Mesothelial cell of epicardium (in vitro differentiated cells): ENCODE data around the gene SLCO4A1. TPM values are rescaled to one million over a fixed set of nuclear protein-coding genes. Genes with fewer than 3 reads are reported as not detected.

Experiments
- DNase-seq, 2 experiments: peaks; one replicate each; pipeline ENCODE4 v3.0.0; 2021; ENCODE audit warnings: low spot score in 2 of 2; ENCODE audit not compliant: unreplicated experiment in 2 of 2
- H3K27ac Mint-ChIP-seq: 2 replicates; pipeline ENCODE4 v1.8.0; 2021; ENCODE audit warnings: mixed read lengths
- H3K27me3 Mint-ChIP-seq: 2 replicates; pipeline ENCODE4 v1.8.0; 2021; ENCODE audit warnings: low read depth, mixed read lengths
- H3K36me3 Mint-ChIP-seq: 2 replicates; pipeline ENCODE4 v1.8.0; 2021; ENCODE audit warnings: mixed read lengths
- H3K4me1 Mint-ChIP-seq: 2 replicates; pipeline ENCODE4 v1.8.0; 2021; ENCODE audit warnings: mixed read lengths
- H3K4me3 Mint-ChIP-seq: 2 replicates; pipeline ENCODE4 v1.8.0; 2021; ENCODE audit warnings: mild to moderate bottlenecking, moderate library complexity, mixed read lengths
- H3K9me3 Mint-ChIP-seq: 2 replicates; pipeline ENCODE4 v1.8.0; 2021; ENCODE audit warnings: mixed read lengths
- total RNA-seq: library from RNA; stranded (reverse); gene quantifications from 3 replicates; pipeline ENCODE4 v1.2.1, GENCODE V29; 2021
- TF ChIP-seq, protein P1 (sequence below): fragments of 200-600 bp; sonication (generic); IDR thresholded peaks from one replicate; pipeline ENCODE4 v1.5.0; 2021; ENCODE audit warnings: antibody characterized with exemption; ENCODE audit not compliant: unreplicated experiment

SLCO4A1 gene
- total RNA-seq, 1 donor from 2014 or later = 3.7 TPM

DNA sequence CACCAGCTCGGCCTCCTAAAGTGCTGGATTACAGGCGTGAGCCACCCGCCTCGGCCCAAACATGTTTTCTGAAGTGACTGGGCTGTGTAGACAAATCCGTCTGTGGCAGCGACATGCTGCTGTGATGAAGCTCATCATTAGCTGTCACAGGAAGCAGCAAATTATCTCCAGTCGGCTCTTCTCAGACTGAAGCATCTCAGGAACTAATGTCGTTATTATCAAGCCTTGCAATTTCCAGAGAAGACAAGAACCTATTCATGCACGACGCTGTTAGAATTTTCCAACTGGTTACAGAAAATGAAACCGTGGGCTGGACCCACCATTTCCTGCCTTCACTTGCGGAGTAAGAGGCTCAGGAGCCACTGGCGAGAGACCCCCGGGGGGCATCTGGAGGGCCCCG lies 49.2 kb downstream of the SLCO4A1 start:
- TF ChIP-seq, protein P1, sequence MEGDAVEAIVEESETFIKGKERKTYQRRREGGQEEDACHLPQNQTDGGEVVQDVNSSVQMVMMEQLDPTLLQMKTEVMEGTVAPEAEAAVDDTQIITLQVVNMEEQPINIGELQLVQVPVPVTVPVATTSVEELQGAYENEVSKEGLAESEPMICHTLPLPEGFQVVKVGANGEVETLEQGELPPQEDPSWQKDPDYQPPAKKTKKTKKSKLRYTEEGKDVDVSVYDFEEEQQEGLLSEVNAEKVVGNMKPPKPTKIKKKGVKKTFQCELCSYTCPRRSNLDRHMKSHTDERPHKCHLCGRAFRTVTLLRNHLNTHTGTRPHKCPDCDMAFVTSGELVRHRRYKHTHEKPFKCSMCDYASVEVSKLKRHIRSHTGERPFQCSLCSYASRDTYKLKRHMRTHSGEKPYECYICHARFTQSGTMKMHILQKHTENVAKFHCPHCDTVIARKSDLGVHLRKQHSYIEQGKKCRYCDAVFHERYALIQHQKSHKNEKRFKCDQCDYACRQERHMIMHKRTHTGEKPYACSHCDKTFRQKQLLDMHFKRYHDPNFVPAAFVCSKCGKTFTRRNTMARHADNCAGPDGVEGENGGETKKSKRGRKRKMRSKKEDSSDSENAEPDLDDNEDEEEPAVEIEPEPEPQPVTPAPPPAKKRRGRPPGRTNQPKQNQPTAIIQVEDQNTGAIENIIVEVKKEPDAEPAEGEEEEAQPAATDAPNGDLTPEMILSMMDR = no peak
- H3K4me1 Mint-ChIP-seq = peaks cover 12% of the 10 kb centered on the region
- no peaks in the 10 kb centered on the region for H3K36me3 Mint-ChIP-seq
- no peak overlapping the region for H3K4me3 Mint-ChIP-seq
- no peak overlapping the region for H3K27ac Mint-ChIP-seq
- no peaks in the 10 kb centered on the region for H3K9me3 Mint-ChIP-seq
- peaks cover 27% of the 10 kb centered on the region for H3K27me3 Mint-ChIP-seq
- DNase-seq = no peak

DNA sequence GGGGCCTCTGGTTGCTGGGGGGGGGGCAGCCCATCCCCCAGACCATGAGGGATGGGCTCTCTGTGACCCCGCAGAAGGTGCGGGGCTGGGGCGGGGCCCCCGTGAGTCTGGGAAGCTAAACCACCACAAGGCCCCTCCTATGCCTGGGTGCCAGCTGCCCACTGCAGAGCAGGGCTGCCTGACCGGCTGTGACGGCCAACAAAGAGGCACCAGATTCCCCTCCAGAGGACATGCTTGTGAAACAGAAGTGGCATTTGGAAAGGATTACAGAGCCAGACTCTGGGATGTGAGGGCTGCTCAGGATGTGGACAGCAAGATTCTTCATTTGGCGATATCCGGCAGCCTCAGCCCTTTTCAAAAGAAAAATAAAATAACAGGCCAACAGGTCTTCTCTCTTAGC lies 49.9 kb downstream of the SLCO4A1 start:
- TF ChIP-seq, protein P1 = no peak
- H3K4me1 Mint-ChIP-seq = peaks cover 10% of the 10 kb centered on the region
- H3K4me3 Mint-ChIP-seq = no peak overlapping the region
- DNase-seq = no peak
- H3K27ac Mint-ChIP-seq = no peak overlapping the region
- peaks cover 29% of the 10 kb centered on the region for H3K27me3 Mint-ChIP-seq
- H3K9me3 Mint-ChIP-seq = no peaks in the 10 kb centered on the region
- H3K36me3 Mint-ChIP-seq = no peaks in the 10 kb centered on the region

DNA sequence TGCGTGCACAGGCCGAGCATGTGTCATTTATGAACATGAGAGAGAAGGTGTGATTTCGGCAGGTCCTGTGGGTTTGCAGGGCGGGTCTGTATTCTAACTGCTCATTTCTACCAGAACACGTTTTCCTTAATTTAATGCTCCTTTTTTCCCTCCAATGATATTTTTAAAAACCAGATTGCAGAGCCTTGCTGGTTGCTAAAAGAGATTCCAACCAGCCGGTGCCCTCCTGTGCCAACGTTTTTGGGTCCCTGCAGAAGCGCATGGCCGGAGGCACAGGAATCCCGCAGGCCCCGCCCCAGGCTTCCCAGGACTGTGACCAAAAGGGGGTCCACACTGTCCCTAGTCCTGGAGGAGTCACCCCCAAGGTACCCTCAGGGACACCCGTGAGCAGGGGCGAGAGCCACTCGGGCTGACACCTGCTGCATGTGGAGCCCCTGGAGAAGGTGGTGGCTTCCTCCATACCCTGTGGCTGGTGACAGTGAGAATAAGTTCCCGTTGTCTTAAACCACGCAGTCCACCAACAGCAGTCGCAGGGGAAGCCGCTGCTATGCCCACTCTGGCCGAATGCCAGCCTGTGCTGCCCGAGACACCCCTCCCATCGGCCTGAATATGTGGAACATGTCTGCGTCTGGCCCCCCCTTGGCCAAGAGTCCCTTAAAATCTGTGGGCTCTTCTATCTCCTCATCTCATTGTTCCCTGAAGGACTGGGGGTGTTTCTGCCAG lies 50.7 kb downstream of the SLCO4A1 start:
- H3K27me3 Mint-ChIP-seq = peaks cover 32% of the 10 kb centered on the region
- TF ChIP-seq, protein P1 = no peak
- peaks cover 14% of the 10 kb centered on the region for H3K4me1 Mint-ChIP-seq
- no peak overlapping the region for H3K4me3 Mint-ChIP-seq
- no peak for DNase-seq
- no peak overlapping the region for H3K27ac Mint-ChIP-seq
- no peaks in the 10 kb centered on the region for H3K36me3 Mint-ChIP-seq
- H3K9me3 Mint-ChIP-seq = no peaks in the 10 kb centered on the region

DNA sequence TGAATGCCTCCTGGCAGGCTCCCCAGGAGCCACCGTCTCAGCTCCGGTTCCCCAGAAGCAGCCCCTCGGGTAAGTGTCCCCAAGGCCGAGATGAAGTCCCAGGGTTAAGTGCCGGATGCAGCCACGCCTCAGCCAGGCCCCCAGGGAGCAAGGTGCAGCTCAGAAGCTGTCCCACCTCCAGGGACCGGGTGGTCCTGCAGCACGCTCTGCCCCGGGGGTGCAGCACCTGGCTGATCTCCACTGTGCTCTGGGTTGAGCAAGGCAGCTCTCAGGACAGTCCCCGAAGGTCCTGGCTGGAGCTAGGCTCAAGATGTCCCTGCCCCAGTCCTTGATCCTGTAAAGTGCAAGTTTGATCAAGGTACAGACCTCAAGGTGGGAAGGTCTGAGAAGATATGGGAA lies 51.2 kb downstream of the SLCO4A1 start:
- TF ChIP-seq, protein P1 = no peak
- no peaks in the 10 kb centered on the region for H3K36me3 Mint-ChIP-seq
- no peak overlapping the region for H3K27ac Mint-ChIP-seq
- DNase-seq = no peak
- H3K9me3 Mint-ChIP-seq = no peaks in the 10 kb centered on the region
- peaks cover 33% of the 10 kb centered on the region for H3K27me3 Mint-ChIP-seq
- peaks cover 14% of the 10 kb centered on the region for H3K4me1 Mint-ChIP-seq
- H3K4me3 Mint-ChIP-seq = no peak overlapping the region

DNA sequence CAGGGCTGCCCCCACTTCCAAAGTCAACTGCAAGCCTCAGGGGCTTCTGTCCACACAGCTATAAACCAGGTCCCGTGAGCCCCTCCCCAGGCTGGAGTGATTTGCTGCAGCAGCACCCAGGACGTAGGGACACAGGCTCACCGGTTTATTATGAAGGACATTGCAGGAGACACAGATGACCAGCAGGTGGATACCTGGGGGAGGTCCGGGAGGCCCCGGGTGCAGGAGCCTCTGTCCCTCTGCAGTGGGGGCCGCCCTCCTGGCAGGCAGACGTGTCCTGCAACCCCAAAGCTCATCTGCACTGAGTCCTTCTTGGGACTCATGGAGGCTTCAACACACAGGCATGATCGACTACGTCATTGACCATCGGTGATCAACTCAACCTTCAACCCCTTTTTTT lies 51.8 kb downstream of the SLCO4A1 start:
- Mint-ChIP-seq H3K4me1 (peaks cover 10% of the 10 kb centered on the region), H3K9me3 (no peaks in the 10 kb centered on the region), H3K27me3 (peaks cover 33% of the 10 kb centered on the region), H3K27ac (no peak overlapping the region), H3K36me3 (no peaks in the 10 kb centered on the region), H3K4me3 (no peak overlapping the region)
- no peak for DNase-seq
- TF ChIP-seq, protein P1 = no peak

DNA sequence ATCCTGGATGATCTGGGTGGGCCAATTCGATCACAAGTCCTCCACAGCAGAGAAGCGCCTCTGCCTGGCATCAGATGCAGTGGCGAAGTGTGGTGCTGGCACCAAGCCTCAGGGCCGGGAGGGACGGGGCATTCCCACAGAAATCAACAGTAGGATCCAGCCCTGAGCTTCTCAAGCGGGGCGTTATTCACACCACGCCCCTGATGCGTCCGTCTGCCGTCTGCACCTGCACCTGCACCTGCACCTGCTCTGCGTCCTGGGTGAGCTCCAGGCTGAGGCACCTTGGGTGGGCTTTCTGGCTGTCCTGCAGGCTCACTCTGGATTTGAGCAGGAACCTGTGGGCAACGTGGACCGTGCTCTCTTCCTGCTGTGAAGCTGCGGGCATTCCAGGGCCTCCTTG lies 52.6 kb downstream of the SLCO4A1 start:
- Mint-ChIP-seq H3K27me3 (peaks cover 33% of the 10 kb centered on the region), H3K27ac (no peak overlapping the region), H3K36me3 (no peaks in the 10 kb centered on the region), H3K4me1 (peaks cover 10% of the 10 kb centered on the region), H3K4me3 (no peak overlapping the region), H3K9me3 (no peaks in the 10 kb centered on the region)
- TF ChIP-seq, protein P1 = no peak
- no peak for DNase-seq
